ENCODE results near the gene MS4A7. TPM values are rescaled to one million over a fixed set of nuclear protein-coding genes. Genes with fewer than 3 reads are reported as not detected.
"Not testable (repeated sequence)": the region's sequence is repeated elsewhere in the genome, so short reads cannot be mapped to it uniquely, and the experiment has no call there.

The MS4A7 gene
- total and polyA plus RNA-seq, 8 donors, result 0.58 to 43.3 (median 13.3) TPM; not detected in 1

- Histone ChIP-seq H3K27ac (no peak overlapping the region), H3K4me1 (no peaks in the 10 kb centered on the region), H3K36me3 (no peaks in the 10 kb centered on the region), H3K27me3 (no peaks in the 10 kb centered on the region), H3K4me3 (no peak overlapping the region), H3K9me3 (peaks cover 0 to 12% (median 6%) of the 10 kb centered on the region in 4 donors)
- 29 to 46% (median 33%) methylated on average over 2 of the region's 2 CpGs for WGBS, 5 donors
- DNase-seq, result no peak
- TF ChIP-seq POLR2AphosphoS5 (IDR thresholded peaks at IDR 0.05) (no peak), POLR2A (IDR thresholded peaks at IDR 0.05) (no peak), EP300 (IDR thresholded peaks at IDR 0.05) (no peak), CTCF (IDR thresholded peaks at IDR 0.05) (no peak)
- intact Hi-C loops (cut with DNase I; ENCODE audit: low total_unique reads), result loop anchor here (5.0 kb wide), 1 partner anchor 260 kb away; no protein-coding TSS in a partner anchor
Measured at GRCh38 chr11:60357771-60358170, 20.6 kb upstream of the MS4A7 start.

- Histone ChIP-seq H3K27ac (no peak overlapping the region), H3K27me3 (peaks cover 0 to 13% (median 0%) of the 10 kb centered on the region in 3 donors), H3K4me3 (no peak overlapping the region), H3K9me3 (peaks cover 0 to 12% (median 6%) of the 10 kb centered on the region in 4 donors), H3K4me1 (no peaks in the 10 kb centered on the region), H3K36me3 (no peaks in the 10 kb centered on the region)
- intact Hi-C loops (cut with DNase I; ENCODE audit: low total_unique reads), result no loop called here
- 69 to 89% (median 85%) methylated on average over 4 of the region's 4 CpGs for WGBS, 5 donors
- no peak for TF ChIP-seq POLR2AphosphoS5 (IDR thresholded peaks at IDR 0.05)
- TF ChIP-seq CTCF (IDR thresholded peaks at IDR 0.05), result no peak
- no peak for TF ChIP-seq POLR2A (IDR thresholded peaks at IDR 0.05)
- no peak for TF ChIP-seq EP300 (IDR thresholded peaks at IDR 0.05)
- no peak for DNase-seq
Measured at GRCh38 chr11:60360621-60361020, 17.7 kb upstream of the MS4A7 start.

GRCh38 chr11:60362241-60362640 is 16.1 kb upstream of the MS4A7 start:
- intact Hi-C loops (cut with DNase I; ENCODE audit: low total_unique reads), result no loop called here
- Histone ChIP-seq H3K36me3 (no peaks in the 10 kb centered on the region), H3K4me3 (no peak overlapping the region), H3K27ac (no peak overlapping the region), H3K4me1 (no peaks in the 10 kb centered on the region), H3K27me3 (peaks cover 0 to 13% (median 0%) of the 10 kb centered on the region in 3 donors), H3K9me3 (peaks cover 0 to 12% (median 6%) of the 10 kb centered on the region in 4 donors)
- TF ChIP-seq CTCF (IDR thresholded peaks at IDR 0.05) (no peak), EP300 (IDR thresholded peaks at IDR 0.05) (no peak), POLR2AphosphoS5 (IDR thresholded peaks at IDR 0.05) (no peak), POLR2A (IDR thresholded peaks at IDR 0.05) (no peak)
- WGBS, 5 donors, result 16 to 33% (median 24%) methylated on average over 1 of the region's 1 CpG
- DNase-seq, result no peak

- Histone ChIP-seq H3K27me3 (peaks cover 0 to 13% (median 0%) of the 10 kb centered on the region in 3 donors), H3K9me3 (peaks cover 0 to 12% (median 6%) of the 10 kb centered on the region in 4 donors), H3K4me1 (no peaks in the 10 kb centered on the region), H3K4me3 (no peak overlapping the region), H3K27ac (no peak overlapping the region), H3K36me3 (no peaks in the 10 kb centered on the region)
- DNase-seq, result peak; percentile 71 to 87
- intact Hi-C loops (cut with DNase I; ENCODE audit: low total_unique reads), result no loop called here
- 51 to 54% (median 54%) methylated on average over 7 of the region's 7 CpGs for WGBS, 5 donors
- no peak for TF ChIP-seq POLR2A (IDR thresholded peaks at IDR 0.05)
- peak in 5 of 7 experiments; percentile 44 to 80 (median 61) for TF ChIP-seq CTCF (IDR thresholded peaks at IDR 0.05)
Measured at GRCh38 chr11:60363542-60364470, 14.5 kb upstream of the MS4A7 start.

GRCh38 chr11:60366262-60366904 is 11.9 kb upstream of the MS4A7 start:
- H3K27ac ChIP-seq; intact Hi-C loops (cut with DNase I; ENCODE audit: low total_unique reads); H3K4me3 ChIP-seq; H3K36me3 ChIP-seq; H3K9me3 ChIP-seq; DNase-seq: not testable (repeated sequence)
- Histone ChIP-seq H3K27me3 (peaks cover 0 to 13% (median 0%) of the 10 kb centered on the region in 3 donors), H3K4me1 (peaks cover 0 to 12% (median 6%) of the 10 kb centered on the region in 4 donors)
- WGBS, 5 donors, result 85 to 95% (median 89%) methylated on average over 15 of the region's 15 CpGs

All from stomach (tissue), 9 donors.